HEK293 (cell line): ENCODE measurements around the gene FBLN5.
A peak's percentile ranks its signal among the peaks of the same experiment; 100 is the strongest.

Experiments
- HOXA7 ChIP-seq: sonication (generic); formaldehyde crosslinking; IDR thresholded peaks from 2 replicates; pipeline ENCODE4 v1.8.1; 2022; ENCODE audit warnings: missing genetic modification reagents, borderline replicate concordance
- KLF1 ChIP-seq: fragments of 450-650 bp; formaldehyde crosslinking; IDR thresholded peaks from 2 replicates; pipeline ENCODE4 v1.5.1; 2016; ENCODE audit warnings: missing biosample characterization, missing genetic modification characterization
- KLF7 ChIP-seq: fragments of 450-650 bp; formaldehyde crosslinking; IDR thresholded peaks from 2 replicates; pipeline ENCODE4 v1.5.1; 2016; ENCODE audit warnings: missing biosample characterization, missing genetic modification characterization, borderline replicate concordance
- OVOL3 ChIP-seq: fragments of 450-650 bp; formaldehyde crosslinking; IDR thresholded peaks from 2 replicates; pipeline ENCODE4 v1.5.1; 2016; ENCODE audit warnings: missing biosample characterization, missing genetic modification characterization
- TRIM28 ChIP-seq: IDR thresholded peaks from 2 replicates; pipeline ENCODE4 v1.6.1; 2011; ENCODE audit warnings: low read length, control low read depth, borderline replicate concordance
- ZBTB20 ChIP-seq: fragments of 450-650 bp; formaldehyde crosslinking; IDR thresholded peaks from 2 replicates; pipeline ENCODE4 v1.5.1; 2016; ENCODE audit warnings: missing biosample characterization, missing genetic modification characterization
- ZFP3 ChIP-seq: fragments of 450-650 bp; formaldehyde crosslinking; IDR thresholded peaks from 2 replicates; pipeline ENCODE4 v1.5.1; 2016; ENCODE audit warnings: low read depth, missing biosample characterization, missing genetic modification characterization
- ZNF114 ChIP-seq: fragments of 450-650 bp; formaldehyde crosslinking; IDR thresholded peaks from 2 replicates; pipeline ENCODE4 v1.5.0; 2017; ENCODE audit warnings: missing biosample characterization, missing genetic modification characterization
- ZNF169 ChIP-seq: fragments of 450-650 bp; formaldehyde crosslinking; IDR thresholded peaks from 2 replicates; pipeline ENCODE4 v1.5.1; 2016; ENCODE audit warnings: missing biosample characterization, missing genetic modification characterization
- ZNF175 ChIP-seq: fragments of 450-650 bp; formaldehyde crosslinking; IDR thresholded peaks from 2 replicates; pipeline ENCODE4 v1.5.1; 2016; ENCODE audit warnings: missing biosample characterization, missing genetic modification characterization
- ZNF366 ChIP-seq: fragments of 450-650 bp; formaldehyde crosslinking; conservative IDR thresholded peaks from 2 replicates; pipeline ENCODE4 v1.5.1; 2016; ENCODE audit warnings: missing biosample characterization, missing genetic modification characterization
- ZNF433 ChIP-seq: fragments of 450-650 bp; formaldehyde crosslinking; IDR thresholded peaks from 2 replicates; pipeline ENCODE4 v1.5.1; 2016; ENCODE audit warnings: missing biosample characterization, missing genetic modification characterization, low read depth
- ZNF544 ChIP-seq: fragments of 450-650 bp; formaldehyde crosslinking; IDR thresholded peaks from 2 replicates; pipeline ENCODE4 v1.5.0; 2017; ENCODE audit warnings: missing biosample characterization, missing genetic modification characterization
- ZNF596 ChIP-seq: fragments of 450-650 bp; IDR thresholded peaks from 2 replicates; pipeline ENCODE4 v1.5.0; 2018; ENCODE audit warnings: missing biosample characterization, mild to moderate bottlenecking, missing genetic modification characterization, moderate library complexity
- ZNF660 ChIP-seq: fragments of 450-650 bp; IDR thresholded peaks from 2 replicates; pipeline ENCODE4 v1.5.1; 2018; ENCODE audit warnings: missing biosample characterization, mild to moderate bottlenecking, missing genetic modification characterization
- ZNF664 ChIP-seq: fragments of 450-650 bp; formaldehyde crosslinking; IDR thresholded peaks from 2 replicates; pipeline ENCODE4 v1.5.1; 2016; ENCODE audit warnings: missing biosample characterization, missing genetic modification characterization
- ZNF670 ChIP-seq: fragments of 450-650 bp; formaldehyde crosslinking; IDR thresholded peaks from 2 replicates; pipeline ENCODE4 v1.5.1; 2016; ENCODE audit warnings: missing biosample characterization, missing genetic modification characterization, low read depth
- ZNF747 ChIP-seq: fragments of 450-650 bp; formaldehyde crosslinking; IDR thresholded peaks from 2 replicates; pipeline ENCODE4 v1.5.1; 2016; ENCODE audit warnings: missing biosample characterization, missing genetic modification characterization
- ZNF768 ChIP-seq: fragments of 450-650 bp; formaldehyde crosslinking; IDR thresholded peaks from 2 replicates; pipeline ENCODE4 v1.5.1; 2018; ENCODE audit warnings: missing biosample characterization, mild to moderate bottlenecking, missing genetic modification characterization
- ZNF776 ChIP-seq: fragments of 450-650 bp; formaldehyde crosslinking; IDR thresholded peaks from 2 replicates; pipeline ENCODE4 v1.5.0; 2017; ENCODE audit warnings: missing biosample characterization, missing genetic modification characterization, borderline replicate concordance
- ZNF843 ChIP-seq: fragments of 450-650 bp; formaldehyde crosslinking; IDR thresholded peaks from 2 replicates; pipeline ENCODE4 v1.5.1; 2016; ENCODE audit warnings: missing biosample characterization, missing genetic modification characterization
- ZSCAN30 ChIP-seq: fragments of 450-650 bp; IDR thresholded peaks from 2 replicates; pipeline ENCODE4 v1.5.1; 2018; ENCODE audit warnings: missing biosample characterization, mild to moderate bottlenecking, missing genetic modification characterization, moderate library complexity
- TF ChIP-seq, protein P1 (sequence below): fragments of 450-650 bp; formaldehyde crosslinking; IDR thresholded peaks from 2 replicates; pipeline ENCODE4 v1.5.1; 2016; ENCODE audit warnings: missing biosample characterization, missing genetic modification characterization
- TF ChIP-seq, protein P2 (sequence below): fragments of 450-650 bp; formaldehyde crosslinking; optimal IDR thresholded peaks from 2 replicates; pipeline ENCODE3; 2016; ENCODE audit warnings: missing biosample characterization, mild to moderate bottlenecking, missing genetic modification characterization
- TF ChIP-seq, protein P3 (sequence below): fragments of 450-650 bp; formaldehyde crosslinking; IDR thresholded peaks from 2 replicates; pipeline ENCODE4 v1.5.1; 2016; ENCODE audit warnings: missing biosample characterization, missing genetic modification characterization
- TF ChIP-seq, protein P4 (sequence below): fragments of 450-650 bp; formaldehyde crosslinking; IDR thresholded peaks from 2 replicates; pipeline ENCODE4 v1.5.1; 2016; ENCODE audit warnings: missing biosample characterization, missing genetic modification characterization
- TF ChIP-seq, protein P5 (sequence below): fragments of 450-650 bp; formaldehyde crosslinking; IDR thresholded peaks from 2 replicates; pipeline ENCODE4 v1.5.1; 2016; ENCODE audit warnings: missing biosample characterization, missing genetic modification characterization
- TF ChIP-seq, protein P6 (sequence below): fragments of 450-650 bp; formaldehyde crosslinking; IDR thresholded peaks from 2 replicates; pipeline ENCODE4 v1.5.1; 2016; ENCODE audit warnings: missing biosample characterization, missing genetic modification characterization
- TF ChIP-seq, protein P7 (sequence below): fragments of 450-650 bp; formaldehyde crosslinking; IDR thresholded peaks from 2 replicates; pipeline ENCODE4 v1.5.1; 2016; ENCODE audit warnings: missing biosample characterization, missing genetic modification characterization

FBLN5 gene

DNA sequence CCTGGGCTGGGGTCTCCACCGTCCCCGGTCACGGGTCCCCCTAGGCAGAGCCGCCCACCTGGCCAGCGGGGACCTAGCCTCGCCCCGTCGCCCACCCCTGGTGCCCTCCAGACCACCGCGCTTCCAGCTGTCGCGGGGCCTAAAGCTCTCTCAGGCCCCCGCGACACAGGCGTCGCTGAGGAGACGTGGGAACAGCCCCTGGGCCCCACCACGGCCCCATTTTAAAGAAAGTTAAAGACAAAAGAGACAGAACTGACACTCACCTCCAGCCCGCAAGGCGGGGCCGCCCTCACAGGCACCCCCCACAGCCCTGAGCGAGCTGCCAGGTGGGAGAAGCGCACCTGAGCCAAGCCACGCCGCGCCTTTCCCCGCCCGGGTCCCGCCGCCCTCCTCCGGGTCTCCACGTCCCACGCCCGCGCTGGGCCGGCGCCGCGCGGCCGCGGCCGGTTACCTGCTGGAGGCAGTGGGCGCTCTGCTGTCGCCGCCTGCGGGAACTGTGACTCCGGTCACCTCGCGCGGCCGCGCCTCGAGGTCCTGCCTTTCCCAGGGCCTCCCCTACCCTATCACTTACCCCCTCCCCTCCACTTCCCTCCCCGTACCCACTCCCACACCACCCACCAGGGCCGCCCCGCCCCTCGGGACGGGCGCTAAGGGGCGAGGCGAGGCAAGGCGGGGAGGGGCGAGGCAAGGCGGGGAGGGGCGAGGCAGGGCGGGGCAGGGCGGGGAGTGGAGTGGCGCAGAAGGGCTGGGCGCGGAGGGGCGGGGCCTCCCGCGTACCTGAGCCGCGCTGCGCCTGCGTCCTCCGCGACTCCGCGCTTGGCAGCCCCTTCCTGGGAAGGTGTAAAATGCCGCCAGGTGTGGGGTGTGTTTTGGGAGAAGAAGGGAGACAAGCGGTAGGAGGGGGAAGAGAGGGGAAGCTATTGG lies 111.3 kb downstream of the FBLN5 start (continued):
- TF ChIP-seq, protein P1, sequence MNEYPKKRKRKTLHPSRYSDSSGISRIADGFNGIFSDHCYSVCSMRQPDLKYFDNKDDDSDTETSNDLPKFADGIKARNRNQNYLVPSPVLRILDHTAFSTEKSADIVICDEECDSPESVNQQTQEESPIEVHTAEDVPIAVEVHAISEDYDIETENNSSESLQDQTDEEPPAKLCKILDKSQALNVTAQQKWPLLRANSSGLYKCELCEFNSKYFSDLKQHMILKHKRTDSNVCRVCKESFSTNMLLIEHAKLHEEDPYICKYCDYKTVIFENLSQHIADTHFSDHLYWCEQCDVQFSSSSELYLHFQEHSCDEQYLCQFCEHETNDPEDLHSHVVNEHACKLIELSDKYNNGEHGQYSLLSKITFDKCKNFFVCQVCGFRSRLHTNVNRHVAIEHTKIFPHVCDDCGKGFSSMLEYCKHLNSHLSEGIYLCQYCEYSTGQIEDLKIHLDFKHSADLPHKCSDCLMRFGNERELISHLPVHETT (tag by site-specific recombination): no peak
- TF ChIP-seq ZSCAN30 (tag by site-specific recombination) (no peak), ZNF544 (tag by site-specific recombination) (no peak), ZNF776 (tag by site-specific recombination) (no peak), OVOL3 (tag by site-specific recombination) (no peak), ZNF670 (no peak), ZNF747 (no peak), TRIM28 (no peak), ZNF660 (tag by site-specific recombination) (no peak), ZNF843 (tag by site-specific recombination) (no peak), ZNF433 (no peak), HOXA7 (CRISPR knock-in tag) (no peak), ZNF366 (no peak), ZNF114 (tag by site-specific recombination) (no peak), ZNF768 (no peak), ZNF664 (tag by site-specific recombination) (no peak), ZFP3 (no peak), KLF1 (tag by site-specific recombination) (peak; percentile 98), ZNF169 (tag by site-specific recombination) (no peak), KLF7 (tag by site-specific recombination) (no peak), ZNF175 (no peak), ZNF596 (tag by site-specific recombination) (0 out of 2 replicates have a peak, but pooled peaks have one; percentile 32), ZBTB20 (tag by site-specific recombination) (no peak)
- TF ChIP-seq, protein P2, sequence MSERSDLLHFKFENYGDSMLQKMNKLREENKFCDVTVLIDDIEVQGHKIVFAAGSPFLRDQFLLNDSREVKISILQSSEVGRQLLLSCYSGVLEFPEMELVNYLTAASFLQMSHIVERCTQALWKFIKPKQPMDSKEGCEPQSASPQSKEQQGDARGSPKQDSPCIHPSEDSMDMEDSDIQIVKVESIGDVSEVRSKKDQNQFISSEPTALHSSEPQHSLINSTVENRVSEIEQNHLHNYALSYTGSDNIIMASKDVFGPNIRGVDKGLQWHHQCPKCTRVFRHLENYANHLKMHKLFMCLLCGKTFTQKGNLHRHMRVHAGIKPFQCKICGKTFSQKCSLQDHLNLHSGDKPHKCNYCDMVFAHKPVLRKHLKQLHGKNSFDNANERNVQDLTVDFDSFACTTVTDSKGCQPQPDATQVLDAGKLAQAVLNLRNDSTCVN: peak; percentile 78
- TF ChIP-seq, protein P3, sequence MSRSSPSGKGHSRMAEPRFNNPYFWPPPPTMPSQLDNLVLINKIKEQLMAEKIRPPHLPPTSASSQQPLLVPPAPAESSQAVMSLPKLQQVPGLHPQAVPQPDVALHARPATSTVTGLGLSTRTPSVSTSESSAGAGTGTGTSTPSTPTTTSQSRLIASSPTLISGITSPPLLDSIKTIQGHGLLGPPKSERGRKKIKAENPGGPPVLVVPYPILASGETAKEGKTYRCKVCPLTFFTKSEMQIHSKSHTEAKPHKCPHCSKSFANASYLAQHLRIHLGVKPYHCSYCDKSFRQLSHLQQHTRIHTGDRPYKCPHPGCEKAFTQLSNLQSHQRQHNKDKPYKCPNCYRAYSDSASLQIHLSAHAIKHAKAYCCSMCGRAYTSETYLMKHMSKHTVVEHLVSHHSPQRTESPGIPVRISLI (tag by site-specific recombination): no peak
- TF ChIP-seq, protein P4, sequence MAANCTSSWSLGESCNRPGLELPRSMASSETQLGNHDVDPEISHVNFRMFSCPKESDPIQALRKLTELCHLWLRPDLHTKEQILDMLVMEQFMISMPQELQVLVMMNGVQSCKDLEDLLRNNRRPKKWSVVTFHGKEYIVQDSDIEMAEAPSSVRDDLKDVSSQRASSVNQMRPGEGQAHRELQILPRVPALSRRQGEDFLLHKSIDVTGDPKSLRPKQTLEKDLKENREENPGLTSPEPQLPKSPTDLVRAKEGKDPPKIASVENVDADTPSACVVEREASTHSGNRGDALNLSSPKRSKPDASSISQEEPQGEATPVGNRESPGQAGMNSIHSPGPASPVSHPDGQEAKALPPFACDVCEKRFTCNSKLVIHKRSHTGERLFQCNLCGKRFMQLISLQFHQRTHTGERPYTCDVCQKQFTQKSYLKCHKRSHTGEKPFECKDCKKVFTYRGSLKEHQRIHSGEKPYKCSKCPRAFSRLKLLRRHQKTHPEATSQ (tag by site-specific recombination): no peak
- TF ChIP-seq, protein P5, sequence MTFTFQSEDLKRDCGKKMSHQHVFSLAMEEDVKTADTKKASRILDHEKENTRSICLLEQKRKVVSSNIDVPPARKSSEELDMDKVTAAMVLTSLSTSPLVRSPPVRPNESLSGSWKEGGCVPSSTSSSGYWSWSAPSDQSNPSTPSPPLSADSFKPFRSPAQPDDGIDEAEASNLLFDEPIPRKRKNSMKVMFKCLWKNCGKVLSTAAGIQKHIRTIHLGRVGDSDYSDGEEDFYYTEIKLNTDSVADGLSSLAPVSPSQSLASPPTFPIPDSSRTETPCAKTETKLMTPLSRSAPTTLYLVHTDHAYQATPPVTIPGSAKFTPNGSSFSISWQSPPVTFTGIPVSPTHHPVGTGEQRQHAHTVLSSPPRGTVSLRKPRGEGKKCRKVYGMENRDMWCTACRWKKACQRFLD (tag by site-specific recombination): no peak
- TF ChIP-seq, protein P6, sequence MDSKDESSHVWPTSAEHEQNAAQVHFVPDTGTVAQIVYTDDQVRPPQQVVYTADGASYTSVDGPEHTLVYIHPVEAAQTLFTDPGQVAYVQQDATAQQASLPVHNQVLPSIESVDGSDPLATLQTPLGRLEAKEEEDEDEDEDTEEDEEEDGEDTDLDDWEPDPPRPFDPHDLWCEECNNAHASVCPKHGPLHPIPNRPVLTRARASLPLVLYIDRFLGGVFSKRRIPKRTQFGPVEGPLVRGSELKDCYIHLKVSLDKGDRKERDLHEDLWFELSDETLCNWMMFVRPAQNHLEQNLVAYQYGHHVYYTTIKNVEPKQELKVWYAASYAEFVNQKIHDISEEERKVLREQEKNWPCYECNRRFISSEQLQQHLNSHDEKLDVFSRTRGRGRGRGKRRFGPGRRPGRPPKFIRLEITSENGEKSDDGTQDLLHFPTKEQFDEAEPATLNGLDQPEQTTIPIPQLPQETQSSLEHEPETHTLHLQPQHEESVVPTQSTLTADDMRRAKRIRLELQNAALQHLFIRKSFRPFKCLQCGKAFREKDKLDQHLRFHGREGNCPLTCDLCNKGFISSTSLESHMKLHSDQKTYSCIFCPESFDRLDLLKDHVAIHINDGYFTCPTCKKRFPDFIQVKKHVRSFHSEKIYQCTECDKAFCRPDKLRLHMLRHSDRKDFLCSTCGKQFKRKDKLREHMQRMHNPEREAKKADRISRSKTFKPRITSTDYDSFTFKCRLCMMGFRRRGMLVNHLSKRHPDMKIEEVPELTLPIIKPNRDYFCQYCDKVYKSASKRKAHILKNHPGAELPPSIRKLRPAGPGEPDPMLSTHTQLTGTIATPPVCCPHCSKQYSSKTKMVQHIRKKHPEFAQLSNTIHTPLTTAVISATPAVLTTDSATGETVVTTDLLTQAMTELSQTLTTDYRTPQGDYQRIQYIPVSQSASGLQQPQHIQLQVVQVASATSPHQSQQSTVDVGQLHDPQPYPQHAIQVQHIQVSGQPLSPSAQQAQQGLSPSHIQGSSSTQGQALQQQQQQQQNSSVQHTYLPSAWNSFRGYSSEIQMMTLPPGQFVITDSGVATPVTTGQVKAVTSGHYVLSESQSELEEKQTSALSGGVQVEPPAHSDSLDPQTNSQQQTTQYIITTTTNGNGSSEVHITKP (tag by site-specific recombination): 0 out of 2 replicates have a peak, but pooled peaks have one; percentile 35
- TF ChIP-seq, protein P7, sequence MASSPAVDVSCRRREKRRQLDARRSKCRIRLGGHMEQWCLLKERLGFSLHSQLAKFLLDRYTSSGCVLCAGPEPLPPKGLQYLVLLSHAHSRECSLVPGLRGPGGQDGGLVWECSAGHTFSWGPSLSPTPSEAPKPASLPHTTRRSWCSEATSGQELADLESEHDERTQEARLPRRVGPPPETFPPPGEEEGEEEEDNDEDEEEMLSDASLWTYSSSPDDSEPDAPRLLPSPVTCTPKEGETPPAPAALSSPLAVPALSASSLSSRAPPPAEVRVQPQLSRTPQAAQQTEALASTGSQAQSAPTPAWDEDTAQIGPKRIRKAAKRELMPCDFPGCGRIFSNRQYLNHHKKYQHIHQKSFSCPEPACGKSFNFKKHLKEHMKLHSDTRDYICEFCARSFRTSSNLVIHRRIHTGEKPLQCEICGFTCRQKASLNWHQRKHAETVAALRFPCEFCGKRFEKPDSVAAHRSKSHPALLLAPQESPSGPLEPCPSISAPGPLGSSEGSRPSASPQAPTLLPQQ (tag by site-specific recombination): peak; percentile 98
